ENCODE data around the gene DBI.

DNA sequence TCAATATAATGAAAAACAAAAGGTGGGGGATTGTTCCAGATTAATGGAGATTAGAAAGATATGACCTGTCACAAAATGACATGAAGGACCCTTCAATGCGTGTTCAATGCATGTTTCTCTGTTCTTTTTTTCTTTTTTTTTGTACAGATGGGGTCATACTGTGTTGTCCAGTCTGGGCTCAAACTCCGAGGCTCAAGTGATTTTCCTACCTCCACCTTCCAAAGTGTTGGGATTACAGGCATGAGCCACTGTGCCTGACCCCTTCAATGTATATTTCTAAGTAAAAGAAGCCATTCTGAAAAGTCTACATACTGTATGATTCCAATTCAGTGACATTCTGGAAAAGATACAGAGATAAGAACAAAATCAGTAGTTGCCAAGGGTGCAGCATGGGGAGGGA, 32.9 kb upstream of the DBI start:
- TF ChIP-seq POLR2AphosphoS5 (IDR thresholded peaks at IDR 0.05) (no peak), POLR2A (IDR thresholded peaks at IDR 0.05; ENCODE audit: low read depth) (no peak), EP300 (IDR thresholded peaks at IDR 0.05) (no peak)
- TF ChIP-seq, protein P1, sequence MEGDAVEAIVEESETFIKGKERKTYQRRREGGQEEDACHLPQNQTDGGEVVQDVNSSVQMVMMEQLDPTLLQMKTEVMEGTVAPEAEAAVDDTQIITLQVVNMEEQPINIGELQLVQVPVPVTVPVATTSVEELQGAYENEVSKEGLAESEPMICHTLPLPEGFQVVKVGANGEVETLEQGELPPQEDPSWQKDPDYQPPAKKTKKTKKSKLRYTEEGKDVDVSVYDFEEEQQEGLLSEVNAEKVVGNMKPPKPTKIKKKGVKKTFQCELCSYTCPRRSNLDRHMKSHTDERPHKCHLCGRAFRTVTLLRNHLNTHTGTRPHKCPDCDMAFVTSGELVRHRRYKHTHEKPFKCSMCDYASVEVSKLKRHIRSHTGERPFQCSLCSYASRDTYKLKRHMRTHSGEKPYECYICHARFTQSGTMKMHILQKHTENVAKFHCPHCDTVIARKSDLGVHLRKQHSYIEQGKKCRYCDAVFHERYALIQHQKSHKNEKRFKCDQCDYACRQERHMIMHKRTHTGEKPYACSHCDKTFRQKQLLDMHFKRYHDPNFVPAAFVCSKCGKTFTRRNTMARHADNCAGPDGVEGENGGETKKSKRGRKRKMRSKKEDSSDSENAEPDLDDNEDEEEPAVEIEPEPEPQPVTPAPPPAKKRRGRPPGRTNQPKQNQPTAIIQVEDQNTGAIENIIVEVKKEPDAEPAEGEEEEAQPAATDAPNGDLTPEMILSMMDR (IDR thresholded peaks at IDR 0.05) = no peak

All from esophagus muscularis mucosa (tissue), 4 donors.